Keratinocyte (primary cell): ENCODE data around the gene SHD. TPM values are rescaled to one million over a fixed set of nuclear protein-coding genes. Genes with fewer than 3 reads are reported as not detected.

ENCODE experiments used
- DNase-seq: peaks from one replicate; pipeline ENCODE4 v3.0.0-alpha.2; 2011; ENCODE audit warnings: low read depth, missing footprints, low spot score
- FAIRE-seq: peaks from 2 replicates; lab custom pipeline; 2011; peaks lifted over from hg19 to GRCh38; lab: Jason Lieb, UNC
- H2AFZ ChIP-seq: 2 replicates; pipeline ENCODE4 v1.6.0; 2012; ENCODE audit warnings: low read length, control low read depth, inconsistent platforms; ENCODE audit not compliant: control insufficient read depth
- H3K27ac ChIP-seq: 2 replicates; pipeline ENCODE4 v1.5.1; 2011; ENCODE audit warnings: low read length; ENCODE audit not compliant: control insufficient read depth, insufficient read depth
- H3K27me3 ChIP-seq: 3 replicates; pipeline ENCODE4 v1.6.0; 2011; ENCODE audit warnings: low read length; ENCODE audit not compliant: control insufficient read depth, insufficient read depth; ENCODE audit errors: extremely low read depth
- H3K36me3 ChIP-seq, 2 experiments: 2 replicates in 1 of 2; 3 replicates in 1 of 2; pipeline ENCODE4 v1.5.1; 2011; ENCODE audit warnings: low read length in 2 of 2, mild to moderate bottlenecking in 1 of 2; ENCODE audit not compliant: control insufficient read depth in 2 of 2, insufficient read depth in 2 of 2; ENCODE audit errors: extremely low read depth in 1 of 2
- H3K4me1 ChIP-seq: 3 replicates; pipeline ENCODE4 v1.5.1; 2011; ENCODE audit warnings: low read length; ENCODE audit not compliant: control insufficient read depth, insufficient read depth; ENCODE audit errors: extremely low read depth
- H3K4me2 ChIP-seq: 3 replicates; pipeline ENCODE4 v1.6.0; 2011; ENCODE audit warnings: low read depth, low read length; ENCODE audit not compliant: control insufficient read depth, insufficient read depth; ENCODE audit errors: extremely low read depth
- H3K4me3 ChIP-seq, 3 experiments: fragments of 200-600 bp in 1 of 3; sonication (generic) in 1 of 3; 2 replicates in 2 of 3; 3 replicates in 1 of 3; pipeline ENCODE4 v1.5.1; 2011 to 2016; ENCODE audit warnings: low read length in 3 of 3, mild to moderate bottlenecking in 3 of 3, control low read depth in 2 of 3, inconsistent platforms in 1 of 3, low read depth in 1 of 3, mixed read lengths in 1 of 3, mixed run types in 1 of 3, moderate library complexity in 1 of 3; ENCODE audit not compliant: control insufficient read depth in 2 of 3, insufficient read depth in 2 of 3; ENCODE audit errors: extremely low read depth in 1 of 3
- H3K79me2 ChIP-seq: 2 replicates; pipeline ENCODE4 v1.6.0; 2012; ENCODE audit warnings: low read length; ENCODE audit not compliant: control insufficient read depth, insufficient read depth
- H3K9ac ChIP-seq: 3 replicates; pipeline ENCODE4 v1.6.0; 2011; ENCODE audit warnings: low read length; ENCODE audit not compliant: control insufficient read depth, insufficient read depth; ENCODE audit errors: extremely low read depth
- H3K9me1 ChIP-seq: 3 replicates; pipeline ENCODE4 v1.6.0; 2011; ENCODE audit warnings: low read length; ENCODE audit not compliant: control insufficient read depth, insufficient read depth; ENCODE audit errors: extremely low read depth
- H3K9me3 ChIP-seq: 2 replicates; pipeline ENCODE4 v1.5.1; 2012; ENCODE audit warnings: low read depth, low read length; ENCODE audit not compliant: control insufficient read depth
- H4K20me1 ChIP-seq: 3 replicates; pipeline ENCODE4 v1.6.0; 2011; ENCODE audit warnings: low read length; ENCODE audit not compliant: control insufficient read depth, insufficient read depth; ENCODE audit errors: extremely low read depth
- CTCF ChIP-seq, 3 experiments: IDR thresholded peaks in 1 of 3; conservative IDR thresholded peaks in 1 of 3; optimal IDR thresholded peaks in 1 of 3; 2 replicates in 2 of 3; 3 replicates in 1 of 3; pipeline versions ENCODE3 to v1.5.1; 2011; ENCODE audit warnings: low read length in 3 of 3, mild to moderate bottlenecking in 3 of 3, moderate library complexity in 2 of 3, control low read depth in 1 of 3, inconsistent platforms in 1 of 3; ENCODE audit not compliant: insufficient read depth in 2 of 3; ENCODE audit errors: extremely low read depth in 1 of 3
- EZH2 ChIP-seq: IDR thresholded peaks from one replicate; pipeline ENCODE4 v1.6.1; 2012; ENCODE audit warnings: inconsistent platforms, mild to moderate bottlenecking, low read length, moderate library complexity
- dilution Hi-C: fragments of 300-500 bp; cut with MboI; formaldehyde crosslinking; loops from one replicate; pipeline ENCODE4 v1.7.0; 2020; ENCODE audit warnings: low sequenced_read_pairs; ENCODE audit not compliant: extremely low pct_ligation_motif_present
- polyA plus RNA-seq, 5 experiments: library from polyadenylated mRNA; depleted of rRNA in 3 of 5; stranded (reverse) in 3 of 5; stranded (forward) in 1 of 5; unstranded in 1 of 5; fragments of >200 nt; gene quantifications; 1 replicate in 1 of 5; 2 replicates in 3 of 5; 3 replicates in 1 of 5; pipeline versions ENCODE4 v1.2.1 to v1.2.3, GENCODE V29; 2011 to 2012; ENCODE audit warnings: missing spikeins in 2 of 5, low read depth in 1 of 5, low replicate concordance in 1 of 5

Gene SHD
- polyA plus RNA-seq, 1 donor (not counting 4 experiments of a cell fraction or from before 2014, with no cell fraction given) = not detected

- no peaks in the 10 kb centered on the region for H3K9me1 ChIP-seq
- dilution Hi-C loops = no loop called here
- H2AFZ ChIP-seq = no peak within 1 kb of the TSS
- no peak for DNase-seq
- H3K4me2 ChIP-seq = no peak within 1 kb of the TSS
- no peaks in the 10 kb centered on the region for H3K79me2 ChIP-seq
- H3K4me1 ChIP-seq = no peaks in the 10 kb centered on the region
- H3K27me3 ChIP-seq = no peaks in the 10 kb centered on the region
- no peak within 1 kb of the TSS for H3K9ac ChIP-seq
- no peaks in the 10 kb centered on the region for H4K20me1 ChIP-seq
- no peaks in the 10 kb centered on the region for H3K9me3 ChIP-seq
- TF ChIP-seq CTCF (optimal IDR thresholded peaks at IDR 0.05 in 1 of 3, IDR thresholded peaks at IDR 0.05 in 1 of 3, conservative IDR thresholded peaks at IDR 0.05 in 1 of 3; ENCODE audit: extremely low read depth in 1 of 3, insufficient read depth in 2 of 3, low read length in 3 of 3) (no peak), EZH2 (no peak)
- H3K27ac ChIP-seq = no peak within 1 kb of the TSS
- H3K4me3 ChIP-seq = no peak within 1 kb of the TSS
- no peaks in the 10 kb centered on the region for H3K36me3 ChIP-seq
- no peak for FAIRE-seq
Observed at GRCh38 chr19:4302243-4302640, 23.2 kb downstream of the SHD start, which contains the start of gene TMIGD2. Gene TMIGD2 (minus strand): TSS chr19:4302389. CDS start chr19:4302385, 4 bp downstream.

- H2AFZ ChIP-seq = no peak overlapping the region
Observed at GRCh38 chr19:4303819-4304537, 24.9 kb downstream of the SHD start.

More at GRCh38 chr19:4303819-4304537, 24.9 kb downstream of the SHD start:
- DNase-seq = no peak
- H3K27me3 ChIP-seq = no peaks in the 10 kb centered on the region
- no peak for FAIRE-seq
- no peak overlapping the region for H3K9ac ChIP-seq
- no peaks in the 10 kb centered on the region for H3K9me3 ChIP-seq
- peak overlapping the region; percentile 37 for H3K4me2 ChIP-seq
- dilution Hi-C loops = no loop called here
- no peaks in the 10 kb centered on the region for H3K36me3 ChIP-seq
- H3K27ac ChIP-seq = no peak overlapping the region
- no peaks in the 10 kb centered on the region for H3K9me1 ChIP-seq
- no peak overlapping the region for H3K4me3 ChIP-seq
- no peaks in the 10 kb centered on the region for H3K79me2 ChIP-seq
- no peak for TF ChIP-seq EZH2
- no peaks in the 10 kb centered on the region for H4K20me1 ChIP-seq
- H3K4me1 ChIP-seq = no peaks in the 10 kb centered on the region
